GM12878 (cell line): Measurements from ENCODE around the gene ZBED3. TPM values are rescaled to one million over a fixed set of nuclear protein-coding genes. Genes with fewer than 3 reads are reported as not detected.

Source experiments
- ATAC-seq: fragments of 200-7000 bp; cut with Tn5 transposase; 3 replicates; pipeline ENCODE4 v1.9.1; 2020; ENCODE audit warnings: mild to moderate bottlenecking, moderate library complexity
- Bru-seq: library from RNA; stranded (reverse); fragments of 400-500 nt; gene quantifications from one replicate; lab custom pipeline; 2021; lab: Mats Ljungman, UMichigan
- BruChase-seq, 2 experiments: library from RNA; stranded (reverse); fragments of 400-500 nt; gene quantifications; one replicate each; lab custom pipeline; 2021; lab: Mats Ljungman, UMichigan
- BruUV-seq: library from RNA; stranded (reverse); fragments of 400-500 nt; replicated peaks from 2 replicates; lab custom pipeline; 2021; lab: Mats Ljungman, UMichigan
- CTCF ChIA-PET: fragments of 300-600 bp; sonication (Branson Sonifier 250); formaldehyde crosslinking; extraction: SDS; loops from one replicate; lab custom pipeline; 2021; ENCODE audit warnings: inconsistent platforms; lab: Yijun Ruan, JAX
- POLR2A ChIA-PET: fragments of 350-600 bp; formaldehyde crosslinking; extraction: SDS; loops from one replicate; lab custom pipeline; 2021; ENCODE audit warnings: inconsistent platforms; lab: Charles Lee
- RAD21 ChIA-PET: fragments of 300-600 bp; sonication (Branson Sonifier 250); formaldehyde crosslinking; loops from one replicate; lab custom pipeline; 2023; ENCODE audit warnings: antibody characterized with exemption; ENCODE audit not compliant: unreplicated experiment; lab: Charles Lee
- SMC1A ChIA-PET: fragments of 300-600 bp; sonication (Branson Sonifier 250); formaldehyde crosslinking; loops from one replicate; lab custom pipeline; 2023; ENCODE audit not compliant: unreplicated experiment, uncharacterized antibody; lab: Charles Lee
- DNase-seq: peaks from one replicate; pipeline ENCODE4 v3.0.0-alpha.2; 2011; ENCODE audit warnings: low read depth, low spot score
- FAIRE-seq: peaks from 3 replicates; lab custom pipeline; 2011; peaks lifted over from hg19 to GRCh38; lab: Jason Lieb, UNC
- H2AFZ ChIP-seq: 2 replicates; pipeline ENCODE4 v1.6.0; 2011; ENCODE audit warnings: low read depth, low read length, control low read depth; ENCODE audit not compliant: control insufficient read depth
- H3K27ac ChIP-seq: 2 replicates; pipeline ENCODE4 v1.5.1; 2011; ENCODE audit warnings: control low read depth; ENCODE audit not compliant: control insufficient read depth, insufficient read depth
- H3K27me3 ChIP-seq, 2 experiments: replicated peaks in 1 of 2; 2 replicates each; pipeline versions ENCODE4 v1.6.0 to v1.6.1; 2011; ENCODE audit warnings: low read length in 1 of 2; ENCODE audit not compliant: control insufficient read depth in 2 of 2, insufficient read depth in 2 of 2
- H3K36me3 ChIP-seq, 2 experiments: 2 replicates each; pipeline ENCODE4 v1.5.1; 2011; ENCODE audit warnings: low read length in 1 of 2; ENCODE audit not compliant: control insufficient read depth in 2 of 2, insufficient read depth in 2 of 2
- H3K4me1 ChIP-seq: 2 replicates; pipeline ENCODE4 v1.6.1; 2011; ENCODE audit warnings: mild to moderate bottlenecking, low read length, moderate library complexity, mixed read lengths; ENCODE audit not compliant: control insufficient read depth, insufficient read depth
- H3K4me2 ChIP-seq: 2 replicates; pipeline ENCODE4 v1.6.0; 2011; ENCODE audit warnings: control low read depth; ENCODE audit not compliant: control insufficient read depth, insufficient read depth
- H3K4me3 ChIP-seq: fragments of 200-600 bp; sonication (generic); 2 replicates; pipeline ENCODE4 v1.5.1; 2016
- H3K79me2 ChIP-seq: 2 replicates; pipeline ENCODE4 v1.6.0; 2011; ENCODE audit warnings: low read length; ENCODE audit not compliant: control insufficient read depth, insufficient read depth
- H3K9ac ChIP-seq: 2 replicates; pipeline ENCODE4 v1.8.0; 2011; ENCODE audit warnings: low read length, control low read depth, mixed read lengths; ENCODE audit not compliant: control insufficient read depth, insufficient read depth
- H3K9me3 ChIP-seq: replicated peaks from 3 replicates; pipeline ENCODE4 v1.5.1; 2011; ENCODE audit warnings: mild to moderate bottlenecking, low read length; ENCODE audit not compliant: control insufficient read depth, insufficient read depth
- H4K20me1 ChIP-seq: 2 replicates; pipeline ENCODE4 v1.6.0; 2011; ENCODE audit not compliant: control insufficient read depth, insufficient read depth
- BACH1 ChIP-seq: fragments of 450-650 bp; IDR thresholded peaks from 2 replicates; pipeline ENCODE4 v1.6.1; 2017; ENCODE audit warnings: mild to moderate bottlenecking, borderline replicate concordance
- BCLAF1 ChIP-seq: fragments of 450-650 bp; IDR thresholded peaks from 2 replicates; pipeline ENCODE4 v1.6.1; 2017; ENCODE audit warnings: antibody characterized with exemption, mild to moderate bottlenecking, moderate library complexity
- BHLHE40 ChIP-seq, 2 experiments: fragments of 450-650 bp in 1 of 2; IDR thresholded peaks; 2 replicates each; pipeline ENCODE4 v1.6.1; 2011 to 2017; ENCODE audit warnings: low read depth in 2 of 2, borderline replicate concordance in 1 of 2, improper control_type of control experiment in 1 of 2, low read length in 1 of 2, mild to moderate bottlenecking in 1 of 2
- CBFB ChIP-seq: IDR thresholded peaks from 2 replicates; pipeline ENCODE4 v1.6.1; 2016; ENCODE audit warnings: antibody characterized with exemption, low read depth
- CTCF ChIP-seq, 3 experiments: IDR thresholded peaks in 2 of 3; conservative IDR thresholded peaks in 1 of 3; 2 replicates each; pipeline ENCODE4 v1.5.1; 2011; ENCODE audit warnings: low read depth in 3 of 3, low read length in 3 of 3, mild to moderate bottlenecking in 3 of 3, control low read depth in 2 of 3, moderate library complexity in 2 of 3, inconsistent platforms in 1 of 3, mixed read lengths in 1 of 3; ENCODE audit not compliant: control insufficient read depth in 2 of 3, insufficient read depth in 1 of 3; ENCODE audit errors: extremely low read depth in 1 of 3
- ETV6 ChIP-seq, 2 experiments: fragments of 450-650 bp in 1 of 2; IDR thresholded peaks in 1 of 2; conservative IDR thresholded peaks in 1 of 2; 2 replicates each; pipeline ENCODE4 v1.6.1; 2014; ENCODE audit warnings: antibody characterized with exemption in 1 of 2, borderline replicate concordance in 1 of 2, low read depth in 1 of 2, mild to moderate bottlenecking in 1 of 2, moderate library complexity in 1 of 2
- IRF4 ChIP-seq: IDR thresholded peaks from 2 replicates; pipeline ENCODE4 v1.6.1; 2011; ENCODE audit warnings: low read depth, low read length
- KLF5 ChIP-seq: fragments of 450-650 bp; IDR thresholded peaks from 2 replicates; pipeline ENCODE4 v1.6.1; 2014; ENCODE audit warnings: mild to moderate bottlenecking; ENCODE audit not compliant: partially characterized antibody
- LARP7 ChIP-seq: fragments of 450-650 bp; IDR thresholded peaks from 2 replicates; pipeline ENCODE4 v1.6.1; 2017; ENCODE audit warnings: mild to moderate bottlenecking
- TARDBP ChIP-seq: IDR thresholded peaks from 2 replicates; pipeline ENCODE4 v1.6.1; 2016; ENCODE audit warnings: borderline replicate concordance
- TCF3 ChIP-seq: IDR thresholded peaks from 2 replicates; pipeline ENCODE4 v1.6.1; 2012; ENCODE audit warnings: low read depth, mild to moderate bottlenecking, low read length, borderline replicate concordance; ENCODE audit not compliant: insufficient read depth
- WGBS: methylation state at CpG from one replicate; pipeline ENCODE4 v1.1.6; 2016; ENCODE audit warnings: low lambda C conversion rate; ENCODE audit not compliant: insufficient replicate concordance, insufficient coverage; ENCODE audit errors: missing lambda C conversion rate; 5-methylcytosine and 5-hydroxymethylcytosine counted together
- in situ Hi-C: fragments of 300-500 bp; cut with MboI; formaldehyde crosslinking; loops from 9 replicates; pipeline ENCODE4 v1.14.3; 2018; ENCODE audit warnings: mixed read lengths
- intact Hi-C: fragments of 100-400 bp; cut with micrococcal nuclease; formaldehyde crosslinking; loops from one replicate; pipeline ENCODE4 v1.14.2; 2022; ENCODE audit not compliant: unreplicated experiment
- long read RNA-seq, 2 experiments: library from polyadenylated mRNA; unstranded; transcript quantifications; one replicate each; pipeline ENCODE4 v2.0.0, GENCODE V29; 2019 to 2020
- polyA minus RNA-seq, 3 experiments: library from RNA; depleted of rRNA, polyadenylated mRNA; stranded (reverse); fragments of >200 nt; gene quantifications; 2 replicates each; pipeline ENCODE4 v1.2.3, GENCODE V29; 2011
- polyA plus RNA-seq, 11 experiments: library from polyadenylated mRNA; depleted of rRNA in 4 of 11; unstranded in 6 of 11; stranded (reverse) in 5 of 11; fragments of >200 nt; fragmentation: Nextera tagmentation in 4 of 11; fragmentation: Illumina TruSeq in 1 of 11; extraction: Ambion mirVana in 4 of 11; extraction: Trizol in 1 of 11; gene quantifications; 1 replicate in 1 of 11; 2 replicates in 10 of 11; pipeline versions ENCODE4 v1.2.1 to v1.2.3, GENCODE V29; 2011 to 2016; ENCODE audit warnings: inconsistent platforms in 2 of 11, missing spikeins in 2 of 11, low read depth in 1 of 11
- total RNA-seq, 4 experiments: library from RNA; depleted of rRNA in 3 of 4; stranded (reverse); fragments of >200 nt in 3 of 4; fragmentation: Illumina TruSeq in 1 of 4; extraction: Trizol in 1 of 4; gene quantifications; 2 replicates each; pipeline versions ENCODE4 v1.2.1 to v1.2.3, GENCODE V29; 2013 to 2021

ZBED3 gene
- 6.8 and 8.6 TPM in 2 replicates for total RNA-seq (2013; cell fraction: nucleolus; rRNA removed)
- total RNA-seq (2014; rRNA removed) (0.93 and 1.5 TPM in 2 replicates), total RNA-seq (2014; rRNA removed; fragmentation: Illumina TruSeq; extraction: Trizol) (1.6 and 1.9 TPM in 2 replicates), total RNA-seq (2021) (14.1 and 16.9 TPM in 2 replicates), polyA plus RNA-seq (2011; rRNA removed) (3.4 and 5.0 TPM in 2 replicates), polyA plus RNA-seq (2014; fragmentation: Illumina TruSeq; extraction: Trizol) (12.7 and 14.5 TPM in 2 replicates), polyA plus RNA-seq (2014; fragmentation: Nextera tagmentation; extraction: Ambion mirVana) (1 to 10 TPM; 1.8 to 2.1 TPM), polyA plus RNA-seq (2014; rRNA removed) (6.7 and 7.9 TPM in 2 replicates), polyA plus RNA-seq (2016; fragmentation: Nextera tagmentation; extraction: Ambion mirVana) (1 to 10 TPM; 1.0 to 2.9 TPM), polyA minus RNA-seq (2011; rRNA and poly(A)+ RNA removed) (4.1 and 4.8 TPM in 2 replicates), Bru-seq, nascent RNA (percentile 74 among the genes with signal in this experiment), BruChase-seq, experiment 1, labeled RNA remaining after a 6-hour chase (percentile 75 among the genes with signal in this experiment), BruChase-seq, experiment 2, labeled RNA remaining after a 2-hour chase (percentile 72 among the genes with signal in this experiment)
- polyA plus RNA-seq (2011; ENCODE audit: low read depth) = 1.7 TPM
- polyA plus RNA-seq (2011; cell fraction: cytosol; rRNA removed) = 3.8 and 4.7 TPM in 2 replicates
- polyA plus RNA-seq (2011; cell fraction: nucleus; rRNA removed) = 1.6 and 2.1 TPM in 2 replicates
- 1.9 and 2.6 TPM in 2 replicates for polyA plus RNA-seq (2012)
- polyA minus RNA-seq (2011; cell fraction: cytosol; rRNA and poly(A)+ RNA removed) = 1.6 and 1.7 TPM in 2 replicates
- polyA minus RNA-seq (2011; cell fraction: nucleus; rRNA and poly(A)+ RNA removed) = 0.85 and 1.2 TPM in 2 replicates
- long read RNA-seq, experiment 1, partial matches to known transcripts = 0 of 1 reads
- long read RNA-seq, experiment 1, other reads (novel, unspliced or antisense) = 1 of 1 reads
- long read RNA-seq, experiment 2, partial matches to known transcripts = 0 of 1 reads
- long read RNA-seq, experiment 2, other reads (novel, unspliced or antisense) = 1 of 1 reads

- Histone ChIP-seq H3K79me2 (no peaks in the 10 kb centered on the region), H3K27me3 (no peaks in the 10 kb centered on the region), H3K9ac (peak within 1 kb of the TSS; percentile 72), H3K27ac (peak within 1 kb of the TSS; percentile 62), H2AFZ (peak within 1 kb of the TSS; percentile 91), H3K36me3 (no peaks in the 10 kb centered on the region), H3K4me1 (0 out of 2 replicates have a peak, but pooled peaks cover 3% of the 10 kb centered on the region), H3K9me3 (no peaks in the 10 kb centered on the region), H3K4me2 (peak within 1 kb of the TSS; percentile 77), H3K4me3 (peak within 1 kb of the TSS; percentile 75), H4K20me1 (no peaks in the 10 kb centered on the region)
- in situ Hi-C loops = no loop called here
- ChIA-PET CTCF (interaction anchor here (0.5 to 1.8 kb wide), 12 partner anchors 9 to 471 kb away, joined by 3 to 8 read pairs (median 4); partner anchors contain the start of genes AGGF1 and WDR41), POLR2A (interaction anchor here (1.0 to 1.3 kb wide), 2 partner anchors 15 to 17 kb away, joined by 3 to 4 read pairs; no protein-coding TSS in a partner anchor), SMC1A (interaction anchor here (0.7 to 3.0 kb wide), 9 partner anchors 9 to 406 kb away, joined by 3 to 10 read pairs (median 3); no protein-coding TSS in a partner anchor), RAD21 (interaction anchor here (0.7 to 2.2 kb wide), 8 partner anchors 9 to 219 kb away, joined by 3 to 9 read pairs (median 4); partner anchors contain the start of gene AGGF1)
- WGBS = 2% methylated on average over 61 of the region's 63 CpGs
- intact Hi-C loops = loop anchor here (5.0 kb wide), 1 partner anchor 405 kb away; the partner anchor contains the start of gene WDR41
- ATAC-seq = peak; percentile 88
- FAIRE-seq = peak; percentile 76
- BruUV-seq = TSS peak; percentile 82
- DNase-seq = peak; percentile 30
- peak in 2 of 3 experiments; percentile 16 to 41; a peak in 2 of 6 replicates for TF ChIP-seq CTCF (IDR thresholded peaks at IDR 0.05 in 2 of 3, conservative IDR thresholded peaks at IDR 0.05 in 1 of 3; ENCODE audit: control insufficient read depth in 2 of 3, extremely low read depth in 1 of 3, insufficient read depth in 1 of 3, low read depth in 3 of 3, low read length in 3 of 3)
- 0 out of 4 replicates have a peak, but pooled peaks of 1 of the 2 experiments have one; percentile 6 for TF ChIP-seq ETV6 (conservative IDR thresholded peaks at IDR 0.05 in 1 of 2, IDR thresholded peaks at IDR 0.05 in 1 of 2; ENCODE audit: borderline replicate concordance in 1 of 2, low read depth in 1 of 2)
- 0 out of 2 replicates have a peak, but pooled peaks have one; percentile 23 for TF ChIP-seq TCF3
- TF ChIP-seq IRF4 = 0 out of 2 replicates have a peak, but pooled peaks have one; percentile 21
- 0 out of 2 replicates have a peak, but pooled peaks have one; percentile 10 for TF ChIP-seq BCLAF1
- peak; percentile 95 to 96 for TF ChIP-seq BHLHE40 (IDR thresholded peaks at IDR 0.05; ENCODE audit: borderline replicate concordance in 1 of 2, low read depth in 2 of 2, low read length in 1 of 2)
- TF ChIP-seq CBFB = peak; percentile 66
- 0 out of 2 replicates have a peak, but pooled peaks have one; percentile 9 for TF ChIP-seq TARDBP
- peak; percentile 30; the same call in 1 of the 2 replicates for TF ChIP-seq BACH1
- TF ChIP-seq LARP7 = peak; percentile 92
- TF ChIP-seq KLF5 = peak; percentile 21
Measured at GRCh38 chr5:77086689-77087483, at the start of gene ZBED3. ZBED3 (minus strand) TSS chr5:77087285; CDS start chr5:77077878, 9,407 bp downstream.
